Non-pigmented ciliary epithelial cell (primary cell): ENCODE results near the gene DIPK1B.

Source experiments
- DNase-seq: peaks from one replicate; pipeline ENCODE4 v3.0.0-alpha.2; 2010; ENCODE audit warnings: low read depth

DIPK1B gene

DNA sequence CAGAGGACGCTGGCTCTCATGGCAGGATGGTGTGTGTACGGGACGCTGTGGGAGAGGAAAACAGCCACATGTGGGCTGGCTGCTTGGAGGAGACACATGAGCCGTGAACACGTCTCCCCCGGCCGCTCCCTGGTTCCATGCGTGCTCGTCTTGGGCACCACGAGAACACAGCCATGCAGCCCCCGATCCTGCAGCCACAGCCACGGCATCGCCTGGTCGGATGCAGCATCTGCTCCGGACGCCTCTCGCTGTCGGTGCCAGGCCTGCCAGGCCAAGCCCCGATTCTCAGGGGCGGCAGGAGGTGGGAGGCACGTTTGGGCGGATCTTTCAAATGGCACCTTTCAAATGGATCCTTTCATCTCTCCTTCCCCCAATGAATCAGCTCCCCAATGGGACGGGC lies 27.1 kb downstream of the DIPK1B start:
- DNase-seq = no peak

DNA sequence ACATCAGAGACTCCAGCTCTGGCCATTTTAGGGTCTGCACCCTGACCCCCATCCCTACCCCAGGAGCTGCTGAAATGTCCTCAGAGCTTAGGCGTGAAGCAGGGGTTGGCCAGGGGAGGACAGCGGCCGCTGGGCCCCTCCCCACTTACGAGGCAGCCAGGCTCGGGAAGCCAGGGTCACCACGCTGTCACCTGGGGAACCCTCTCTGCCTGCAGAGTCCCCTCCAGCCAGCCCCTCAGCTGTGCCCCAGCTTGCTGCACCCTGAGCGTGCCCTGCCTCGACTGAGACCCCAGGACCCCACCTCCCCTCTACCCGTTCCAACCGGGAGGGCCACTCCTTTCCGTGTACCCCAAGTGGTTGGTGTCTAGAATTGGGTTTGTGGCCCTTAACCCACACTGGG lies 27.7 kb downstream of the DIPK1B start:
- DNase-seq = no peak

DNA sequence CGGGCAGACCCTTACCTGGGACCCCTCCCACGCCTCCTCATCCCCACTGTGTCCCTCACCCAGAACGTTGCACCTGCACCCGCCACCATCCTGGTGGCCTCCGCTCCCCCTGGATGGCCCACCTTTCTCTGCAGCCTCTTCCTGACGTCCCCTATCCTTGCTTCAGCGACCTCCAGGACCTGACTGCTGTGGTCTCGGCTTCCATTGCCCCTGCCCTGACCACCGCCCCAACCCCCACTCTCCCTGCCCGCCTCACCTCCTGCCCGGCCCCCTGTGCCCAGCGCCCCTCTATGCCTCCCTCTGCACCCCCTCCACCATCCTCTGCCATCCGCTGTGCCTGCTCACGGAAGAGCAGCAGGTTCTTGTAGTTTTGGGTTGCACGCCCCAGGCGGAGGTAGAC lies 28.1 kb downstream of the DIPK1B start:
- no peak for DNase-seq

DNA sequence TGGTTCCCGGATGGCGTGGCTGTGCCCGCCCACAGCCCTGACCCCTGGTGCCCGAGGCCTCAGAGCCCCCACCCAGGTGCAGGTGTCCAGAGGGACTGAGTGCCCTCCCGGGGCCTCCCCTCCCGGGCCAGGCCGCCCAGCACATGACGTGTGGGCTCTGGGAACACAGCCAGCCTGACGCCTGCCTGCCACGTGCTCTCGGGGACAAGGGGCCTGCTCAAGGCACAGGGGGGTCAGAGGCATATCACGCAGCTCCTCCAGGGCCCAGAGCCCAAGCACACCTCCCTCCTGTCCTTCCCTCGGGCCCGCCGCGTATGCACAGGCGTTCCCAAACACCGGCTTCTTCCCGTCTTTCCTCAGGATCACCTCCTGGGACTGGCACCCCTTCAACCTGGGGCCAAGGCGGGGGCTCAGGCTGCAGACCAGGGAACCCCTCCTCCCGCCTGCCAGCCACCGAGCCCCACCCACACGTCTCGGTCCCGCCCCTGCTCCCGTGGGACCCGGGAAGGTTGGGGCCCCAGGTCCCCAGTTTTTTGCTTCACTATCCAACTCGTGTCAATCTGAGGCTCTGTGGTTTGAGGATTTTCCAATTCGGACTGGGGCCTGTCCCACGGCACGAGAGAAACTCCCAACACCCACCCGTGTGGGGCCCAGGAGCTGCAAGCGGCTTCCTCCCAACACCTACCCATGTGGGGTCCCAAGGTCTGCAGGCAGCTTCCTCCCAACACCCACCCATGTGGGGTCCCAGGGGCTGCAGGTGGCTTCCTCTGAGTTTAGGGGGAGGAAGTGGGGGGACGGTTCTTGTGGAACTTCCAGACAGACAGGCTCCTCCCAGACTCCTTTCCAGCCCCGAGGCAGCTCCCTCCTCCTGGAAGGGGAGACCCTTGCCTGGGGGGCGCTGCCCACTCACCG lies 28.9 kb downstream of the DIPK1B start:
- no peak for DNase-seq

DNA sequence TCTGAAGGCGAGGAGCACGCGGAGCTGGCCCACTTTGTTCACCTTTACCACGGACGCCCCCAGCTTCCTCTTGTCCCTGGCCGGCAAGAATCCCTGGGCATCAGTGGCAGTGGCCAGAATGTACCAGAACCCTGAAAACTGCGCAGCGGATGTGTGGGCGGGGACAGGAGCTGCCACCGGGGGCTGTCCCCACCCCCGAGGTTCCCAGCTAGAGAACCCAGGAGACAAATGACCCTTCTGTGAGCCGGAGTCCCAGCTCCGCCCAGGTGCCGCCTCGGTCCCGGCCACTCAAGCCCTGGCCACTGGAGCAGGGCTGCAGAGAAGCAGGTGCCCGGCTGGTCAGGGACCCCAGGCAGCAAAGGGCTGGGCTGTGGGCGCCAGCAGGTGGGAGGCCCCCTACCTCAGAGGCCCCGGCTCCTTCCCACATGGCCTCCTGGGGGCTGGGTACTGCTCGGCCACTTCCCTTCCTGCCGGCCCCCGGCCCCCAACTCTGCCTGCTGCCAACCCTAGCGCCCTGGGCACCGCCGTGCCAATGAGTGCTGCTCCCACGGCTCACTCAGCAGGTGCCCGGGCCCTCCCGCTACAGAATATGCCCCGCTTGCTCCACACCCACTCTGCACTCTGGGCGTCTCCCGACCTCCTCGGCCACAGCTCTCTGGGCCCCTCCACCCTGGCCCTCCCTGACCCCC lies 29.7 kb downstream of the DIPK1B start:
- no peak for DNase-seq

DNA sequence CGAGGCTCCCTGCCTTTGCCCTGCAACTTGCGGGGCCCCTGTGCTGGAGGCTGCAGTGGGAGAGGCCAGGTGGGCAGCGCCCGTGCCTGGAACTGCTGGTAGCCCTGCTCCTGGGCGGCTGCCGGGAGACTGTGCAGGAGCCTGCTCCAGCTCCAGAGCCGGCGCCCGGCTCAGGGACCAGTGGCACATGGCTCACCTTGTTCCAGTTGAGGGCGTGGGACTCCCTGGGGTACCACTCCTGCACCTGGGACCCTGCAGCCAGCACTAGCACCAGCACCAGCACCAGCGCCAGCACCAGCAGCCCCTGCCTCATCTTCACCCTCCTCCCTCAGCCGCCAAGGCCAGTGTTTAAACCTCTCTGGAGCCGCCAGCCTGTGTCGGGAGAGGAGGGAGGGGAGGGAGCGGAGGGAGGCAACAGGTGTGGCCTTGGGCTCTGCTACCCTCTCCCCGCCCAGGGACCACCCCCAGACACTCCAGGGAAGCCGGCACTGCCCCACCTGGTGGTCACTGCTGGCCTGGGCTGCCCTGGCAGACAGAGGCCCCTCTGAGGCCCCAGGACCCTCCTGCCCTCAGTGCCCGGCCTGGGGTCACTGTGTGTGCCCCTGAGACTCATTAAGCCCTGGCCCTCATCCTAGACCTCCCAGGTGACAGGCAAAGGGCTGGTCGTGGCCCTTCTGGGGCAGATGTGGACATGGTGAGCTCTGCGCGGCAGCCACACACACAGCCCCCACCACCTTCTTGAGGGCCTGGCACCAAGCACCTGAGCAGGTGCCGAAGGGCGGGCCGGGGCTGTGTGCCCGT lies 30.4 kb downstream of the DIPK1B start, which contains the start of gene LCN10:
Gene LCN10, minus strand, starts transcription at position 350 of the 801 bp plus-strand sequence. Its CDS starts 37 bp downstream, at position 313.
- DNase-seq = no peak

DNA sequence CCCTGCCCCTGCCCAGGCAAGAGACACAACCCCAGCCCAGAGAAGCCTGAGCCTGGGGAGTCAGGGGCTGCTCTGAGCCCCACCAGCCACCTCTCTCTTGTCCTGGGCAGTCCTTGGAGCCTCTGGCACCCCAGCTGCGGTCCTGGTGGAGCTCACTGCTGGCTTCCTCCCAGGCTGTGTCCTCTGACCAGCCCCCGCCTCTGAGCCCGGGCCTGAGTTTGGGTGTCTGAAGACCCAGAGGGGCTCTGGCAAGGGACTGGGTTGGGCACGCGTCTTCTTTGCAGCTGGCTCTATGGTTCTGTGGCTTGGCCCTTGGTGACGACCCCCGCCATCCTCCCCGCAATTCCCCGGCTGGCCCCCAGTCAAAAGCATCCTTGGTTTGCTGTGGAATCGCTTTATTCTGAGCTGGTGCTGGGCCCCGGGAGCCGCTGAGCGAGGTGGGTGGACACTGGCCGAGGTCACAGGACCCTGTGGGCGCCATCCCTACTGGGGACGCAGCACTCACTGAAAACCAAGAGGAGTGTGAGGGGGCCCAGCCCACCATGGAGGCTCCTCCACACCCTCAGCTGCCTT lies 31.4 kb downstream of the DIPK1B start:
- no peak for DNase-seq

DNA sequence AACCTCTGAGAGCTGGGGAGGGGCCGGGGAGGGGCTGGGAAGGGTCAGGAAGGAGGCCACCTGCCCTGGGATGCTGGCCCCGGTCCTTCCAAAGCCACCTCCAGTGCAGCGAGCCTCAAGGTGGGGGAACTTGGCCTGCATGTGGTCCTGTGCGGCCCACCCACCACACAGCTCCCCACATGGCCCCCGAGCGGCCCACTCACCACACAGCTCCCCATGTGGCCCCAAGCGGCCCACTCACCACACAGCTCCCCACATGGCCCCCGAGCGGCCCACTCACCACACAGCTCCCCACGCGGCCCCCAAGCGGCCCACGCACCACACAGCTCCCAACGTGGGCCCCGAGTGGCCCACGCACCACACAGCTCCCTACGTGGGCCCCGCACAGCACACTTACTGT lies 32.4 kb downstream of the DIPK1B start:
- DNase-seq = no peak

DNA sequence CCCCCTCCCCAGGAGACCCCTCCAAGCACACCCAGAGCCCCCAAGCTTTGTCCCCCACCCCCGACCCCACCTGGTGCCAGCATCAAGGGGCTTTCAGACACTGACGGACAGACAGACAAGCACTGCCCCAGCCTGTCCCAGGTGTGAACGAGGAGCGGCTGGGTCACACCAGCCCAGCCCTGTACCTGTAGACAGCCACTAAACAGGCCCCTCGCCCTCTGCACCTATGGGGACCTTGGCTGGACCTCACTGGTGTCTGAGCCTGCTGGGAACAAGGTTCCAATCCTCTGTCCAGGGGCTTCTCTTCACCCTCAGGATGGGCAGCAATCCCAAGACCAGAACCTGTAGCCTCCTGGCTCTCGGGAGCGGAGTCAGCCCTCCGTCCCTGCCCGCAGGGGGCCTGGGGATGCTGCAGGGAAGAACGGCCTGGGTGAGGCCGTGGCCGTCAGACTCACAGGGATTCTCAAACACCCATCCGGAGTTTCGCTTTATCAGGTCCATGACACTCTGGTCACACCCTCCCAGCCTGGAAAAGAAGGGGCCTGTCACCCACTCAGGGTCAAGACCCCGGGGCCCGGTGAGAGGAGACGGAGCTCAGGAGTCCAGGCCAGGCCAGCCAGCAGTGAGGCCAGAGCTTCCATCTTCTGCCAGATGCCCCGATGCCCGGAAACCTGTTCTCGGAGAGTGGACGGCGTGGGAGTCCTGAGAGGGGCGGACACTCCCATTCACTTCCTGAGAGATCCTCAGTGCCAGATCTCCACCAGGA lies 33.2 kb downstream of the DIPK1B start:
- DNase-seq = no peak

DNA sequence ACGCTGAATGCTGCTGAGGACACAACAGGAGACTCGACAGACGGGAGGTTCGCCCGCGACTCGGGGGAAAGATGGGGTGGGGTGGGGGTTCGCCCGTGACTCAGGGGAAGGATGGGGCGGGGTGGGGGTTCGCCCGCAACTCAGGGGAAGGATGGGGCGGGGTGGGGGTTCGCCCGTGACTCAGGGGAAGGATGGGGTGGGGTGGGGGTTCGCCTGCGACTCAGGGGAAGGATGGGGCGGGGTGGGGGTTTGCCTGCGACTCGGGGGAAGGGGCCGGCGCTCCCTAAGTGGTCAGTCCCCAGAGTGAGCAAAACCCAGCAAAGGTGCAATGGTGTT lies 33.8 kb downstream of the DIPK1B start:
- DNase-seq = no peak

DNA sequence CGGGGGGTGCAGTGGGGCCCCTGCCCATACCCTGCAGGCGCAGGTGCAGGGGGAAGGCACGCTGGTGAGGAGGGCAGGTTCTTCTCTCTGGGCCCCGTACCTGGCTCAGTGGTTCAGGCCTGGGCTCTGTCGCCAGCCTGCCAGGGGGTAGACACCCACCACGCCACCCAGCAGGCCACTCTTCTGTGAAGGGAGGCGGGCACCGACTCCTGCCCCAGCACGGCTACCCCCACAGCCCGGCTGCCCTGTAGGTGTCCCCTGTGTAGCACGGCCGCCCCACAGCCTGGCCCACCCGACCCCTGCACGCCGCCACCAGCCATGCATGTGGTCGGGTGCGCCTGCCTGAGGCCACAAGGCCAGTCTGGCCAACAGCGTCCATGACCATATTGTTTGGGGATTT lies 34.2 kb downstream of the DIPK1B start:
- DNase-seq = no peak

DNA sequence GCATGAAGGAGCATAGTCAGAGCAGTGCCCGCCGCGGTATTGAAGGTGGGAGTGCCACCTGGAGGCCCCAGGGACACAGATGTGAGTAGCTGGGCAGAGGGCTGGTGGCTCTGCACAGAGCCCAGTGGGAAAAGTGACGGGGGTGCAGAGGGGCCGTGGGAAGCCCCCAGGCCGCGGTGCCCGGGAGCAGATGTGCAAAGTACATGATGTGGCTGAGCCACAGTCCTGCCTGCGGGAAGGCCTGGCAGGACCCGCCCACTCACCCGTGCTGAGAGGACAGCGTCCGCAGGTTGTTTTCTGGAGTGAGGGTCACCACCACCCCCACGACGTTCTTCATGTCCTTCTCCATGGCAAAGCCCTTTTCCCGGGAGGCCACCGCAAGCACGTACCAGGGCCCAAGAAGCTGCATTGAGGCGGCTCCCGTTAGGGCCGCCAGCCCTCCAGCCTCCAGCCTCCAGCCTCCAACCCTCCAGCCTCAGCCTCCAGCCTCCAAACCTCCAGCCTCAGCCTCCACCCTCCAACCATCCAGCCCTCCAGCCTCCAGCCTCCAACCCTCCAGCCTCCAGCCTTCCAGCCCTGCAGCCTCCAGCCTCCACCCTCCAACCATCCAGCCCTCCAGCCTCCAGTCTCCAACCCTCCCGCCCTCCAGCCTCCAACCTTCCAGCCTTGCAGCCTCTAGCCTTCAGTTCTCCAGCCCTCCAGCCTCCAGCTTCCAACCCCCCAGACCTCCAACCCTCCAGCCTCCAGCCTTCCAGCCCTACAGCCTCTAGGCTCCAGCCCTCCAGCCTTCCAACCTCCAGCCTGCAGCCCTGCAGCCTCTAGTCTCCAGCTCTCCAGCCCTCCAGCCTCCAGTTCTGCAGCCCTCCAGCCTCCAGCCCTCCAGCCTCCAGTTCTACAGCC lies 35.0 kb downstream of the DIPK1B start:
- DNase-seq = no peak

DNA sequence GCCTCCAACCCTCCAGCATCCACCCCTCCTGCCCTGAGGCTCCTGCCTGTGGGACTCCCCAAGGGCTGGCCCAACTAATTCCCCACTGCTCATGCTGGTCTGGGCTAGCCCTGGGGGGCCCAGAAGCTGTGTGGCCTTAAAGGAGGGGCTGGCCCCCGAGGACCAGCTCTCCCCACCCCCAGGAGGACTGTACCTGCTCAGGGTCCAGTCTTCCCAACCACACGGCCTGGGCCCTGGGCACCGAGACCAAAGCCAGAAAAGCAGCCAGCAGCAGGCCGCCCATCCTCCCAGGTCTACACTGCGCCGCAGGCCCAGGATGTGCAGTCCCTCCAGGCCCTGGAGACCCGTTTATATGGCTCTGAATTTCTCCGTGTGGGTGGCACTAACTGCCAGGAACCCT lies 35.8 kb downstream of the DIPK1B start, which contains the start of gene LCN6:
Gene LCN6, minus strand, starts transcription at position 325 of the 400 bp plus-strand sequence. Its CDS starts 42 bp downstream, at position 283.
- no peak for DNase-seq

DNA sequence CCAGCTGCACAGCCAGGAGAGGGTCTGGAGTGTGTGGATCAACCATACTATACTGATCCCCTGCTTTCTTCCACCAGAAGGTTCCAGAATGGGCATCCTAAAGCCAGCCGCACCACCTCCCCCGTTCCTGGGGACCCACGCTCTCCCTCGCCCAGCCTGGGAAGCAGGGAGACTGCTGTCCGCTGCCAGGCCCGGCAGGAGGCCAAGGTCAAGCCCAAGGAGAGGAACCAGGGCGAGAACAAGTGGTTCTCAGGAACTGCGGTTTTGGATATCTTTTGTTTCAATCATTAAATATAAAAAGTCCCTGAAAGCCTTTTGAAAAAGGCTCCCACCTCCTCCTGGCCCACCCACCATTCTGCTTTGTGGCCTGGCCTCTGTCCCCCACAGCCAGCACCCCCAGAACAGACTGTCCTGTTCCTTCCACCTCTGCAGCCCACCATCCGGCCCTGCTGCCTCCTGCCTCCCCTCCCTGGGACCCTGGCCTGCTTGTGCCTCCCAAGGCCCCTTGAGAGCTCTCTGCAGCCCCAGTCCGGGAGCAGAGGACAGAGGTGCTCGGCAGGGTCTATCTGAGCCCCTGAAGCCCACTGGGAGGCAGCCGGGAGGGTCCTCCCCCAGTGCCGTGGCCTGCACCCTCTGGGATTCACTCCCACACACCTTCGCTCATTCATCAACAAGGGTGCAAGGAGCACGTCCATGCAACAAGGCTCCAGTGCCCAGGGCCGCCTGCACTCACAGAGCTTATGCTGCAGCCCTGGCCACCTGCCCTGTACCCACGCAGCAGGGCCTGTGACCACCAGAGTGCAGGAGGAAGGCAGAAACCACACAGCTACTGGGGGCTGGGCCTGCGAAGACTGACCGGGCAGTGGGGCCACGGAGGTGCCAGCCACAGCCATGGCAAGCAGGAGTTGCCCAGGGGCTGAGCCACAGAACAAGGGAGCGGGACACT lies 36.6 kb downstream of the DIPK1B start:
- no peak for DNase-seq

DNA sequence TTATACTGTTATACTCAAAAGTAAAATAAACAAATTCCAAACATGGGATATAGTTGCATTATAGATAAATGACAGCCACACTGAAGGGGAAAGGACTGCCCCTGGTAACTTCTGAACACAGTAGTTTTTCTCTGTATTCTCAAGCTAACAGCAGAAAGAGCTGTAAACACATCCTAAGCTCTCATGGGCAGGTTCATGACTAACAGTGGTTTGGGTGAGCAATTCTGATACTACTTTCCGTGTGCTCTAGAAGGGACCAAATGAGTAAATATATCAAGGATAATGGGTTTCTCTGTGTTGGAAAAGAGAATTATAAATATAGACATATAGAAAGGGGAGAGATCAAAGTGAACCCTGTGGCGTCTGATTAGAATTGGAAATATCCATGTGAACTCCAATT lies 38.2 kb downstream of the DIPK1B start:
- DNase-seq = no peak

DNA sequence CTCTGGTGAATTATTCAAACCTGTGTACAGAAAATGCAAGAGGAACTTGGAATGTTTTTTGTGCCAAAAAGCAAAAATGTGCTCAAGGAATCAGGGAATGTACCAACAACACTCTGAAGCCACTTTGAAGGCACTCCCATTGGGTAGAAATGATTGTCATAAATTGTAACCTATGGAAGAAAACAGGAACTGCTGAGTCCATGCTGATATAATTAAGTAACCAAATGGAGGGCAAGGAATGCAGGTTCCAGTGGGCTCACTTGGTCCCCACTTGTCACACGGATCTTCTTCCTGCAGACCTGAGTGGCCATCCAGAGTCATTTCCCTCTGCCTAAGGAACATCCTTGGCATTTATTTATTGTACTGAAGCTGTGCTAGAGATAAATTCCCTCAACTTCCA lies 38.9 kb downstream of the DIPK1B start:
- no peak for DNase-seq

DNA sequence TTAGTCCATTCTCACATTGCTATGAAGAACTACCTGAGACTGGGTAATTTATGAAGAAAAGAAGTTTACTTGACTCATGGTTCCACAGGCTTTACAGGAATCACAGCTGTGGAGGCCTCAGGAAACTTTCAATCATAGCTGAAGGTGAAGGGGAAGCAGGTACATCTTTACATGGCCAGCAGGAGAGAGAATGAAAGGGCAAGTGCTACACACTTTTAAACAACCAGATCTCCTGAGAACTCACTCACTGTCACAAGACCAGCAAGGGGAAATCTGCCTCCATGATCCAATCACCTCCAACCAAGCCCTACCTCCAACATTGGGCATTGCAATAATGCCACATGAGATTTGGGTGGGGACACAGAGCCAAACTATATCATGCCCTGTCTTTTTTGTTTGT lies 39.4 kb downstream of the DIPK1B start:
- DNase-seq = no peak

DNA sequence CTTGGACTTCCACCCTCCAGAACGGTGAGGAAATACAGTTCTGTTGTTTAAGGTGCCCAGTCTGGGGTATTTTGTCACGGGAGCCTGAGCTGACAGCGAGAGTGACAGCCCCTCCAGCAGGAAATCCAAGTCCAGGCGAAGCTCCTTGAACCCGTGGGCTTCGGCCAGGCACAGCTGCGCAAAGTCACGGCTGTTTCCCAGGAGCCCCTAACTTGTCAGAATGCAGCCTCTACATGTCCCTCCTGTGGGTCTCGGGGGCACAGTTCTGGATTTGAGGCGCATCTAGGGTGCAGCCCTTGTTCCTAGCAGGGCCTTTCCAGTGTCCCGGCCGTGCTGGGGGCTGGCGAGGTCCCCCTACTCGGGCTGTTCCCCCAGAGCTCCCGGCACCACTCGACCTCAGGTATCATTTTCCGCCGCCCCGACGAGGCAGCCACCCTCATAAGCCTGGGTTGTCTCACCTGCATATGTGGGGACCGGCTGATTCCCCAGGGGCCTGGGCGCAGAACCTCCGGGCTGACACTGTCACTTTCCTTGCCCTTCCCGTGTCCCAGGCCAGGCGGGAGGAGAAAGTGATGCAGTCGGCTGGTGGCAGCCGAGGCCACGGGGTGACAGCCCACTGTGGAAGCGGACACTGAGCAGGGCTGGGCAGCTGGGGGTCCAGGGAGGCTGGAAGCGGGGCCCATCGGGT lies 41.1 kb downstream of the DIPK1B start:
- no peak for DNase-seq
